Spinal cord (tissue), 10 donors: ENCODE data around the gene TFF2. TPM values are rescaled to one million over a fixed set of nuclear protein-coding genes. Genes with fewer than 3 reads are reported as not detected.

ENCODE experiments used
- DNase-seq, 6 donors: peaks; one replicate each; pipeline versions ENCODE4 v3.0.0 to v3.0.0-alpha.2; 2013 to 2015; ENCODE audit warnings: low spot score in 6 of 6, low read depth in 4 of 6
- H3K27ac ChIP-seq: one replicate; pipeline ENCODE4 v1.5.1; 2013; ENCODE audit warnings: low read depth, low read length, control low read depth
- H3K27me3 ChIP-seq: one replicate; pipeline ENCODE4 v1.6.1; 2013; ENCODE audit warnings: low read length; ENCODE audit not compliant: control insufficient read depth, insufficient read depth
- H3K36me3 ChIP-seq: one replicate; pipeline ENCODE4 v1.6.1; 2013; ENCODE audit warnings: low read length; ENCODE audit not compliant: control insufficient read depth, insufficient read depth
- H3K4me1 ChIP-seq: one replicate; pipeline ENCODE4 v1.6.1; 2013; ENCODE audit warnings: low read length; ENCODE audit not compliant: control insufficient read depth, insufficient read depth
- H3K4me3 ChIP-seq: one replicate; pipeline ENCODE4 v1.5.1; 2013; ENCODE audit warnings: low read depth, low read length, control low read depth
- H3K9me3 ChIP-seq: one replicate; pipeline ENCODE4 v1.6.1; 2013; ENCODE audit warnings: low read length; ENCODE audit not compliant: control insufficient read depth, insufficient read depth
- WGBS: methylation state at CpG from one replicate; pipeline ENCODE4 v1.1.5; 2013; ENCODE audit warnings: missing lambda C conversion rate; ENCODE audit not compliant: insufficient coverage; 5-methylcytosine and 5-hydroxymethylcytosine counted together
- polyA plus RNA-seq, 2 donors: library from polyadenylated mRNA; unstranded; fragments of 120-200 nt; gene quantifications; one replicate each; pipeline ENCODE4 v1.2.1, GENCODE V29; 2013; ENCODE audit not compliant: insufficient read length in 2 of 2
- total RNA-seq, 2 donors: library from RNA; depleted of rRNA in 1 of 2; stranded (reverse); fragments of 120-200 nt in 1 of 2; fragments of >200 nt in 1 of 2; gene quantifications; one replicate each; pipeline versions ENCODE4 v1.2.3 to v1.2.4, GENCODE V29; 2013 to 2014
- donor health status: healthy.

TFF2 gene
- total and polyA plus RNA-seq, 4 donors: not detected

GRCh38 chr21:42317341-42317741 lies 33.5 kb downstream of the TFF2 start:
- no peak for DNase-seq
- Histone ChIP-seq H3K27me3 (no peaks in the 10 kb centered on the region), H3K27ac (no peak overlapping the region), H3K36me3 (no peaks in the 10 kb centered on the region), H3K4me3 (no peak overlapping the region), H3K4me1 (peaks cover 20% of the 10 kb centered on the region), H3K9me3 (no peaks in the 10 kb centered on the region)
- WGBS: 83% methylated on average over 7 of the region's 8 CpGs

GRCh38 chr21:42316891-42317290 lies 33.9 kb downstream of the TFF2 start:
- H3K27me3 ChIP-seq: no peaks in the 10 kb centered on the region
- no peaks in the 10 kb centered on the region for H3K36me3 ChIP-seq
- no peak for DNase-seq
- 90% methylated on average over 16 of the region's 16 CpGs for WGBS
- peaks cover 24% of the 10 kb centered on the region for H3K4me1 ChIP-seq
- H3K9me3 ChIP-seq: no peaks in the 10 kb centered on the region
- no peak overlapping the region for H3K4me3 ChIP-seq
- H3K27ac ChIP-seq: no peak overlapping the region

- Histone ChIP-seq H3K4me3 (no peak within 1 kb of the TSS), H3K27ac (peak within 1 kb of the TSS; percentile 40), H3K4me1 (peaks cover 28% of the 10 kb centered on the region), H3K9me3 (no peaks in the 10 kb centered on the region), H3K36me3 (no peaks in the 10 kb centered on the region), H3K27me3 (no peaks in the 10 kb centered on the region)
- WGBS: 46% methylated on average over 12 of the region's 15 CpGs
- DNase-seq: peak in 2 of 6 donors; percentile 16 to 71
These were observed 35.4 kb downstream of the TFF2 start, which contains the start of gene TFF3 for GRCh38 chr21:42315296-42315891. TSS of gene TFF3 (minus strand) at chr21:42315409. CDS start at chr21:42315374, 35 bp downstream.

- no peaks in the 10 kb centered on the region for H3K27me3 ChIP-seq
- H3K36me3 ChIP-seq: no peaks in the 10 kb centered on the region
- no peak for DNase-seq
- H3K4me3 ChIP-seq: no peak overlapping the region
- H3K9me3 ChIP-seq: no peaks in the 10 kb centered on the region
- WGBS: 70% methylated on average over 2 of the region's 6 CpGs
- peaks cover 34% of the 10 kb centered on the region for H3K4me1 ChIP-seq
- peak overlapping the region; percentile 40 for H3K27ac ChIP-seq
These were observed 36.0 kb downstream of the TFF2 start for GRCh38 chr21:42314616-42315295.

- Histone ChIP-seq H3K36me3 (no peaks in the 10 kb centered on the region), H3K9me3 (no peaks in the 10 kb centered on the region), H3K27ac (no peak overlapping the region), H3K4me3 (no peak overlapping the region), H3K4me1 (peaks cover 47% of the 10 kb centered on the region), H3K27me3 (no peaks in the 10 kb centered on the region)
- WGBS: 23% methylated on average over 13 of the region's 13 CpGs
- DNase-seq: peak in 2 of 6 donors; percentile 45 to 51
These were observed 37.3 kb downstream of the TFF2 start for GRCh38 chr21:42313501-42313969.

GRCh38 chr21:42312626-42313104 lies 38.1 kb downstream of the TFF2 start:
- Histone ChIP-seq H3K27ac (no peak overlapping the region), H3K4me3 (no peak overlapping the region), H3K4me1 (peaks cover 47% of the 10 kb centered on the region), H3K9me3 (no peaks in the 10 kb centered on the region), H3K27me3 (no peaks in the 10 kb centered on the region), H3K36me3 (no peaks in the 10 kb centered on the region)
- no peak for DNase-seq
- 88% methylated on average over 8 of the region's 16 CpGs for WGBS

GRCh38 chr21:42311816-42312625 lies 38.8 kb downstream of the TFF2 start:
- peaks cover 50% of the 10 kb centered on the region for H3K4me1 ChIP-seq
- H3K4me3 ChIP-seq: no peak overlapping the region
- no peaks in the 10 kb centered on the region for H3K9me3 ChIP-seq
- 83% methylated on average over 19 of the region's 21 CpGs for WGBS
- H3K36me3 ChIP-seq: no peaks in the 10 kb centered on the region
- no peak overlapping the region for H3K27ac ChIP-seq
- no peak for DNase-seq
- no peaks in the 10 kb centered on the region for H3K27me3 ChIP-seq

GRCh38 chr21:42311160-42311559 lies 39.6 kb downstream of the TFF2 start:
- no peak overlapping the region for H3K27ac ChIP-seq
- H3K9me3 ChIP-seq: no peaks in the 10 kb centered on the region
- H3K27me3 ChIP-seq: no peaks in the 10 kb centered on the region
- 81% methylated on average over 13 of the region's 14 CpGs for WGBS
- H3K4me3 ChIP-seq: no peak overlapping the region
- H3K36me3 ChIP-seq: no peaks in the 10 kb centered on the region
- DNase-seq: no peak
- H3K4me1 ChIP-seq: peaks cover 51% of the 10 kb centered on the region

- DNase-seq: no peak
- no peaks in the 10 kb centered on the region for H3K27me3 ChIP-seq
These were observed 40.3 kb downstream of the TFF2 start for GRCh38 chr21:42310411-42311001.

More at GRCh38 chr21:42310411-42311001, 40.3 kb downstream of the TFF2 start:
- H3K9me3 ChIP-seq: no peaks in the 10 kb centered on the region
- 75% methylated on average over 11 of the region's 12 CpGs for WGBS
- no peak overlapping the region for H3K4me3 ChIP-seq
- H3K27ac ChIP-seq: no peak overlapping the region
- H3K36me3 ChIP-seq: peaks cover 2% of the 10 kb centered on the region
- H3K4me1 ChIP-seq: peaks cover 49% of the 10 kb centered on the region
